ENCODE measurements around the gene KCNJ18. TPM values are rescaled to one million over a fixed set of nuclear protein-coding genes. Genes with fewer than 3 reads are reported as not detected.
"Not testable (repeated sequence)": the region's sequence is repeated elsewhere in the genome, so short reads cannot be mapped to it uniquely, and the experiment has no call there.

KCNJ18 gene
- total RNA-seq, 1 experiment from 2014 or later, result not detected

DNA sequence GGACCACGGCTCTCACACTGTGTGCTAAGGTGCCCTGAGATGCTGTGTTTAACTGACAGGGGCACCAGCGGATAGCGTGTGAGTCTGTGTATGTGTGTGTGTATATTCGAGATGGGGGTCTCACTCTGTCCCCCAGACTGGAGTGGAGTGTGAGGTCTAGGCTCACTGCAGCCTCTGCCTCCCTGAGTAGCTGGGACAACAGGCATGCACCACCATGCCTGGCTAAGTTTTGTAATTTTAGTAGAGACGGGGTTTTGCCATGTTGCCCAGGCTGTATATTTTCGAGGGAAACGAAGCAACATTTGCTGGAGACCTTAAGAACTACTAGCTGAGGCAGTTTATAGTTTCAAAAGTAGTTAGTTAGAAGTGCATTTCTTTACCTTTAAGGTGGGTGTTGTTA is 32.7 kb upstream of the KCNJ18 start:
- WGBS (ENCODE audit: extremely low coverage, insufficient read length, low lambda C conversion rate), result no CpG with 5 or more reads among the region's 7 CpGs
- H3K79me1 ChIP-seq (ENCODE audit: insufficient read depth, low read depth, low read length, poor library complexity, severe bottlenecking); H3K4me1 Mint-ChIP-seq; H2AFZ ChIP-seq (ENCODE audit: low read length); H3K27ac Mint-ChIP-seq; H3T11ph ChIP-seq (ENCODE audit: low read length); H3K4me3 Mint-ChIP-seq; H3K18ac ChIP-seq (ENCODE audit: insufficient read length, low read depth, low read length); H3K4me1 ChIP-seq (ENCODE audit: insufficient read depth, low read length); H2BK20ac ChIP-seq (ENCODE audit: low read depth, low read length, poor library complexity, severe bottlenecking); H3K27me3 Mint-ChIP-seq (ENCODE audit: low read depth); H2BK15ac ChIP-seq (ENCODE audit: low read depth, low read length); H2AK5ac ChIP-seq (ENCODE audit: insufficient read length, low read length); H3K14ac ChIP-seq (ENCODE audit: insufficient read depth, low read length); H3K27me3 ChIP-seq (ENCODE audit: insufficient read depth, low read length); H4K8ac ChIP-seq (replicated peaks; ENCODE audit: insufficient read length, low read depth, low read length); H3K56ac ChIP-seq (ENCODE audit: insufficient read length, low read depth, low read length); H3K4me2 ChIP-seq (ENCODE audit: insufficient read depth, insufficient read length, low read length); H3K9ac ChIP-seq (ENCODE audit: extremely low read depth, insufficient read length, low read length); DNase-seq; H3K4ac ChIP-seq (ENCODE audit: low read depth, low read length); H3K27ac ChIP-seq (ENCODE audit: insufficient read length, low read depth, low read length); H3K79me2 ChIP-seq (ENCODE audit: insufficient read depth, low read length); H3K23me2 ChIP-seq (ENCODE audit: insufficient read length, low read depth, low read length, poor library complexity, severe bottlenecking); H4K91ac ChIP-seq (ENCODE audit: insufficient read length, low read depth, low read length); H3K23ac ChIP-seq (ENCODE audit: insufficient read length, low read depth, low read length); H4K5ac ChIP-seq (ENCODE audit: insufficient read length, low read depth, low read length); H2BK120ac ChIP-seq (ENCODE audit: low read depth, low read length, poor library complexity, severe bottlenecking); H2BK5ac ChIP-seq (ENCODE audit: insufficient read length, low read length); H4K20me1 ChIP-seq (ENCODE audit: control insufficient read depth, insufficient read depth, insufficient read length); H2BK12ac ChIP-seq (ENCODE audit: insufficient read length, low read depth, low read length): not testable (repeated sequence)
- H3K9me3 ChIP-seq (ENCODE audit: control insufficient read depth, low read depth, low read length), result peaks cover 29% of the 10 kb centered on the region
- Mint-ChIP-seq H3K36me3 (ENCODE audit: insufficient read depth in 1 of 3, low read depth in 3 of 3) (peaks cover 6 to 19% (median 8%) of the 10 kb centered on the region in 3 experiments; a peak in 6 of 7 replicates), H3K9me3 (peaks cover 61 to 76% of the 10 kb centered on the region in 2 experiments)

DNA sequence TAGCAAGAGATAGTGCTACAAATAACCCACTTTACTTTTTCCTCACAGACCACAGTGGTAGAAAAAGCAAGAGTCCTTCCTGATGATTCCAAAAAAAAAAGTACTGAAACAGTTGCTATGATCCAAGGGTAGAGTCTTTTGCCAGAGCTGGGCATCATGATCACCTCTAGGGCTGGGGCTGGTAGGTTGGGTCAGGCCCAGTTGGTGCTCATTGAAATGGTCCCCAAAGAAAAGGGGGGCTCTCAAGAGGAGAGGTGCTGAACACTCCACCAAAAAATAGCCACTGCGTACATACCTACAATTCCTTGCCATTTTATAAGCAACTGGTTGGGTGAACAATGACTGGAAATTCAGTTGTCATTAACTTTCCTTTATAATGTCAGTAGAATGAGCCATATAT is 30.9 kb upstream of the KCNJ18 start:
- H2BK20ac ChIP-seq (ENCODE audit: low read depth, low read length, poor library complexity, severe bottlenecking); H3K4me2 ChIP-seq (ENCODE audit: insufficient read depth, insufficient read length, low read length); H2AK5ac ChIP-seq (ENCODE audit: insufficient read length, low read length); H4K20me1 ChIP-seq (ENCODE audit: control insufficient read depth, insufficient read depth, insufficient read length); H4K5ac ChIP-seq (ENCODE audit: insufficient read length, low read depth, low read length); H3K4ac ChIP-seq (ENCODE audit: low read depth, low read length); H2BK5ac ChIP-seq (ENCODE audit: insufficient read length, low read length); H3K9ac ChIP-seq (ENCODE audit: extremely low read depth, insufficient read length, low read length); H3K56ac ChIP-seq (ENCODE audit: insufficient read length, low read depth, low read length); H2BK15ac ChIP-seq (ENCODE audit: low read depth, low read length); H3K27me3 ChIP-seq (ENCODE audit: insufficient read depth, low read length); H3K27ac Mint-ChIP-seq; H4K91ac ChIP-seq (ENCODE audit: insufficient read length, low read depth, low read length); H2BK120ac ChIP-seq (ENCODE audit: low read depth, low read length, poor library complexity, severe bottlenecking); H2AFZ ChIP-seq (ENCODE audit: low read length); H4K8ac ChIP-seq (replicated peaks; ENCODE audit: insufficient read length, low read depth, low read length); H3K27ac ChIP-seq (ENCODE audit: insufficient read length, low read depth, low read length); H3K27me3 Mint-ChIP-seq (ENCODE audit: low read depth); H3K4me1 Mint-ChIP-seq; H3K79me2 ChIP-seq (ENCODE audit: insufficient read depth, low read length); H2BK12ac ChIP-seq (ENCODE audit: insufficient read length, low read depth, low read length); H3K79me1 ChIP-seq (ENCODE audit: insufficient read depth, low read depth, low read length, poor library complexity, severe bottlenecking); H3T11ph ChIP-seq (ENCODE audit: low read length); H3K23me2 ChIP-seq (ENCODE audit: insufficient read length, low read depth, low read length, poor library complexity, severe bottlenecking); DNase-seq; H3K14ac ChIP-seq (ENCODE audit: insufficient read depth, low read length); H3K4me3 Mint-ChIP-seq; H3K18ac ChIP-seq (ENCODE audit: insufficient read length, low read depth, low read length); H3K23ac ChIP-seq (ENCODE audit: insufficient read length, low read depth, low read length); H3K4me1 ChIP-seq (ENCODE audit: insufficient read depth, low read length): not testable (repeated sequence)
- peaks cover 40% of the 10 kb centered on the region for H3K9me3 ChIP-seq (ENCODE audit: control insufficient read depth, low read depth, low read length)
- WGBS (ENCODE audit: extremely low coverage, insufficient read length, low lambda C conversion rate), result no CpG with 5 or more reads among the region's 1 CpG
- peaks cover 6 to 30% (median 15%) of the 10 kb centered on the region in 3 experiments; a peak in 6 of 7 replicates for H3K36me3 Mint-ChIP-seq (ENCODE audit: insufficient read depth in 1 of 3, low read depth in 3 of 3)
- peaks cover 71 to 81% of the 10 kb centered on the region in 2 experiments for H3K9me3 Mint-ChIP-seq
